T-helper 2 cell treated with Interferon-gamma antibody and Interleukin-4, amounts not matched to agents 100 ng/mL and 5 ng/mL, for 36 hours (primary cell): ENCODE measurements around the gene NUTF2. TPM values are rescaled to one million over a fixed set of nuclear protein-coding genes. Genes with fewer than 3 reads are reported as not detected.

Source experiments
- intact Hi-C: fragments of 100-400 bp; cut with micrococcal nuclease; formaldehyde crosslinking; loops from one replicate; pipeline ENCODE4 v1.15.1; 2023
- total RNA-seq: library from RNA; stranded (reverse); gene quantifications from 2 replicates; pipeline ENCODE4 v1.2.3, GENCODE V29; 2022

NUTF2 gene
- total RNA-seq: 138 and 143 TPM in 2 replicates

DNA sequence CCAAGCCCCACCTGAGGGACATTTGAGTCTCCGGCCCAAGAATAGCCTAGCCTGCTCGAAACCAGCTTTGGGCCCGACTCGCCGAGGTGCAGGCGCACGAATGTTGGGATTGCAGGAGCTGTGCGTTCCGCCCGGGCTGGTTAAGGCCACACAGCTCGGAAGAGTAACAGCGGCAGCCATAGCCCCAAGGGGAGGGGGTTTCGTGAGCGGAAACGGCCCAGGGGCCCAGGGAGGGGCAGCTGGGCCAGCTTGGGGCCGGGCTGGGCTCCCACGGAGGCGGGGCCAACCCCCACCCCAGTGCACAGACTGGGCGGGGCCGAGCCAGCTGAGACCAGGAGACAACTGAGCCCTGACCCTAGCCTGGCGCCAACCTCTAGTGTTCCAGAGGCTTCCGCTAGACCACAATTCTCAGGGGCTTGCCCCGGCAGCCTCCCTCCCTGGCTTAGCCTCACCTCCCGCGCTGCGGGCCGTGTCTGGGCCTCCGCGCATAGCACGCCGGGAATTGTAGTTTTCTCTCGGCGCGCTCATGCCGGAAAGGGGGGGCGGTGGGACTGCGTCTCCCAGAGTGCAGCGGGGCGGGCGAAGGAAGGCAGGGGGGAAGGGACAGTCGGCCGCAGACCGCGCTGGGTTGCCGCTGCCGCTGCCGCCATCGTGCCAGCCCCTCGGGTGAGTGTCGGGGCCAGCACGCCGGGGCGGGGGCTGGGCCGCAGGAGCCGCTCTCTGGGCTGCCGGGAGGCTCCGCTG, at the start of gene NUTF2:
Gene NUTF2, plus strand, starts transcription at position 614 of the 744 bp plus-strand sequence. CDS start 18,198 bp downstream, outside the sequence.
- intact Hi-C loops: loop anchor here (1.0 to 10.0 kb wide), 7 partner anchors 13 to 284 kb away; partner anchors contain the start of genes ACD, C16orf86, CTCF and EDC4

DNA sequence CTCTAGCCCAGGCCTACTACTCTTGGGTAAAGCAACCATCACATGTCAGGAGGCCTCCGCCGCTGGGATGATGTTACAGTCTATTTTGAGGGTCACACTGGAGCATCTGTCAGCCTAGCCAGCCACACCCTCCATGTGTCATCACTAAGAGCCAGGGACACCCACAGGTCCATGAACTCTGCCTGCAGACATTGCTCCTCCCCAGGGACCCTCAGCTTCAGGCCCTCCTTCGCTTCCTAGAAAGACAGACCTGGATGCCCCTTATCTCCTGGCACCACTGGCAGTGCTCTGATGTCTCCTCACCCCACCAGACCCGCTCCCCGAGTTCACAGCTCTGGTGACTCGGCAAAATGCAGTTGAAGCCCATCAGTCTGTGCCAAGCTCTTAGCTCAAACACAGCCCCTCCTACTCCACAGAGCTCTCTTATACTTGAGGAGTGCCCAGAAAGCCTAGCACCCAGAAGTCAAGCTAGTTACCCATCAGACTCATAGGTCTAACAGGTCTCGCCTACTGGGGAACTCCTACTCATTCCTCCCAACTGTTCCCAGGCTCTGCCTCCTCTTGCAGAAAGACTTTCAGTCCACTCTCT, 46.3 kb upstream of the NUTF2 start:
- intact Hi-C loops: no loop called here

DNA sequence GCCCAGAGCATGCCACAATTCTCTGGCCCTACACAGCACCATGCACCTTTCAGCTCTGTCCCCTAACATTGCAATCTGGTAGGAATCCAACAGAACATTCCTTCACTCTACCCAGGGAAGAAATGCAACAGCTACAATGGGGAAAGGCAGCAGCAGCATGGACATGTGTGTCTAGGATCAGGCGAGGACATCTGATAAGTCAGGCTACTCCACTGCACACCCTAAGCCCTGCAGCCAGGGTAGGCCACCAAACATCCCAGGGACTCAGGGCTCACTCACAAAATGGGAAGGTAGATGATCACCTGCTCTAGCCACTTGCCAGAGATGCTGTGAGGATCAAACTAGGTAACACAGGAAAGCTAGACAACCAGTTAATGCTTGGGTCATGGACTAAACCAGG, 45.5 kb upstream of the NUTF2 start:
- intact Hi-C loops: no loop called here

DNA sequence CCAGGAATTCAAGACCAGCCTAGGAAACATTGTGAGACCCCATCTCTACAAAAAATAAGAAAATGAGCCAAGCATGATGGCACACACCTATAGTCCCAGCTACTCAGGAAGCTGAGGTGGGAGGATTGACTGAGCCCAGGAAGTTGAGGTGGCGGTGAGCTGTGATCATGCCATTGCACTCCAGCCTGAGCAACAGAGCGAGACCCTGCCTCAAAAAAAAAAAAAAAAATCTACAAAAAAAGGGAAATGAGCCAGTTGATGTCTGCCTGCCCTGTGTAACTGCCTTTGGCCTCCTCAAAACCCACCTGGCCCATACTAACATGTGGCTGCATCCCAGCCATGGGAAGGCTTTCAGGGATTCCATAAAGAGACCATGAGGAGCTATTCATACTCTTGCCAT, 44.9 kb upstream of the NUTF2 start:
- intact Hi-C loops: no loop called here

DNA sequence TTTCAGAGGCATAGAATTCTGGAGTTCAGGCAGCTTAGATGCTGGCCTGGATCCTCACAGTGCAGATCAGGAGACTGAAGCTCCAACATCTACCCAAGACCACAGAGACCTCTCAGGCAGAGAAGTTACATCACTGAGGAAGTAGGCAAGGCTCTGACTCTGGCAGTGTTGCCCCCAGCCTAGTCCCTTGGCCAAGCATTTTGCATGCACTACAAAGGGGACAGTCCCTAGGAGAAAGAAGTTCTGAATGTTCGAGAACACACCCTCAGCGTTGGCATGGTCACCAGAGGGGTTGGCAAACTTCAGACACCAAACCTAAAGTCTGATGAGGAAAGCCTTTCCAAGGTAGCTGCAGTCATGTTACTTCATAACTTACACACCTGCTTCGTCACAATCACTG, 42.8 kb upstream of the NUTF2 start:
- intact Hi-C loops: no loop called here

DNA sequence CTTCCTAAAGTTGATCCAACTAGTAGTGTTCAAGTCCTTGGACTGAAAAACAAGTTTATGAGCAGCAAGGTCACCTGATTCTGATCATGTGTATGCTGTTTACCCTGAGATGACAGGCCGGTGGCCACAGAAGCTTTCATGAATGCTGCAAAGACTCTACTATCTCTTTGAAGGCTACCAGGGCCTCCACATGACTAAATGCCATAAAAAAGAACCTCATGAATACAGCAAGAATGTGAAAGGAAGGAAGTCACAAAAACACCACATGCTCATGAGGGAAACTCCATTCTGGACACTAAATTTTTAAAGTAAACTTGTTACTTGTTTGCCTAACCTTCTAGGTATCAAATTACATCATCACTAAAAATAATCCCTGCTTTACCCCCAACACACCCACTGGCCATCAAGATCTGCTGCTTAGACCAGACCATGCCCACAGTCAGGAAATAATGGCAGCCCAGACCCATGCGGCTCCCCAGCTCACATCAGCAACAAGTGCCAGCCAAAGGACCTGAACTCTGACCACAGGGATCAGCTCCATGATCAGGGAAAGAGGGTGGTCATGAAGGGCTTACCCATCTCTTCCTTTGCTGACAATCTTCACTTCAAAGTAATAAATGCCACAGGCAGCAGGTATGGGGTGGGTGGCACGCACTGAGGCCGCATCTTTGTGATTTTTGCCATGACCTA, 41.7 kb upstream of the NUTF2 start:
- intact Hi-C loops: no loop called here

DNA sequence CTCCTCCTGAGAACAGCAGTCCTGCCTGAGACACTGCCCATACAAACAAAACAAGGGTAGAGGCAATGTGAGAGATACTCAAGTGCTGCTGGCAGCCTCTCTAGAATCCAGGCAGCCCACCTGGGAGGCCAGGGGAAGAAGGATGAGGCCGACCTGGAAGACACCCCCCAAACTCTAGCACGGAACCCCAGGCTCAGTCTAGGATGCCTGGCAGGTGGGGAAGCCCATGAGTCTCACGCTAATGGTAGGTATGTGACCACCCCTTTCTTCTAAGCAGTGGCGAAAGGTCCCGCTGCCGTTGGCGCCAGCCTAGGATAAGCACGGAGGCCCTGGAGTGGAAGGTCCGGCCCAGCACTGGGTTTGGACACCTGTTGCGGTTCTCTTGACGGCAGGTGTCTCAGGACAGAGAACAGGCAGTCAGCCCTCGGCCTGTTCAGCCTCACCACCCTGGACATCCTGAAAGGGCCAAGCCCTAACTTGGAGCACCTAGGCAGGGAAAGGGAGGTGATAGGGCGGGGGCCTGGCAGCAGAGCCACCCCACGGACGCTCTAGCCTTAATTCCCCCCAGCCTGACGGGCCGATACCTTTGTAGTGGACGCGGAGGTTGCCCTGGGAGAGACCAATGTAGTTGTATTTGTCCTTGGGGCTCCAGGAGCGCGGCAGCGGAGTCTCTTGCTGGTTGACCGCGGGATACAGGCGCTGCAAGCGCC, 40.9 kb upstream of the NUTF2 start:
- intact Hi-C loops: loop anchor here (1.0 to 2.0 kb wide), 10 partner anchors 10 to 244 kb away; partner anchors contain the start of genes C16orf86, CTCF, DDX28 and DUS2

DNA sequence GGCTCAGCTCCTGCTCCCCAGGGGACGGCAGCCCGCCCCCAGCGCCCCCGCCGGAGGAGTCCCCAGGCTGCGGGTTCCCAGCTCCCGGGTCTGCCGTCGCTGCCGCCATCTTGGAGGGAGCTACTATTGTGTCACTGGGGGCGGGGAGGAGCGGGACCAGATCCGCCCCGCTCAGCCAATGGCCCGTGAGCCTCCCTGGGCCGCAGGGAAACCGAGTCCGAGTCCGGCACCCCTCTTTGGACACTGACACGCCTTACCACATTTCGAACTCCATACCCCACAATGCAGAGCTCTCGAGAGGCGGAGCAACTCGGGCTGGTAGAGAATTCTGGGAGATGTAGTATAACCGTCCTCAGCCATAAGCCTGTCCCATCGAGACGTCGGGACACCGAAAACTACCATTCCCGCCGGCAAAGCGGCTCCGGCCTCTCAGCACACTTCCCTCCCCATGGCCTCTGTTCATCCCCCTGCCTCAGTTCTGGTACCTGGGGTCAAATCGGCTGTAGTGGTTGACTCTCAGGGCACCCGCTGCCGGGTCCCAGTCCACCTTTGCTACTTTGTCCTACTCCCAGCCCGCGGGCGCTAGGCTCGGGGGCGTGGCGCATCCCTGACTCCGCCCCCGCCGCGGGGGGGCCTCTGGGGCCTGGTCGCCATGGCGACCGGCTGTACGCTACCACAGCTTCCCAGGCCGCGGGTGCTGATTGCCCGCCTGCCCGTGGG, 40.1 kb upstream of the NUTF2 start, which contains the start of the genes RANBP10 and TSNAXIP1:
Gene RANBP10, minus strand, starts transcription at position 133 of the 720 bp plus-strand sequence. Its CDS starts 24 bp downstream, at position 109.
Gene TSNAXIP1, plus strand, starts transcription at position 462 of the 720 bp plus-strand sequence. CDS start 261 bp downstream, outside the sequence.
- intact Hi-C loops: loop anchor here (1.0 to 2.0 kb wide), 10 partner anchors 10 to 244 kb away; partner anchors contain the start of genes C16orf86, CTCF, DDX28 and DUS2

DNA sequence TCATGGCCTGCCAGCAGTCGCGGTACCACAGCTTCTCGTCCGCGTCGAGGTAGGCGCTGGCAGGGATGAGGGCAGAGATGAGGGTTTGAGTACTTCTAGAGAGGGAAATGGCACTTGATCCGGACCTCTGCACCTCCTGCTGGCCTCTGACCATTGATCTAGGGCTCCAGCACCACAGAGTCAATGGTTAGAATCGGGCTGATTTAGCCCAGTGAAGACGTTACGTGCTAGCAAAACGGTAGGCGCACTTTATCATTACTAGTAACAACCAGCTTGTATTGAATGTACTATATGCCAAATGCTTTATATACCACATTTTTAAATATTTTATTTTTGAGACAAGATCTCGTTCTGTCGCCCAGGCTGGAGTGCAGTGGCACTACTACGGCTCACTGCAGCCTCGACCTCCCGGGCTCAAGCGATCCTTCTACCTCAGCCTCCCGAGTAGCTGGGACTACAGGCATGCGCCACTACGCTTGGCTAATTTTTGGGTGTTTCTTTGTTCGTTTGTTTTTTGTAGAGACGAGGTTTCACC, 39.5 kb upstream of the NUTF2 start:
- intact Hi-C loops: loop anchor here (2.0 kb wide), 4 partner anchors 26 to 140 kb away; partner anchors contain the start of genes C16orf86, EDC4 and ENKD1

DNA sequence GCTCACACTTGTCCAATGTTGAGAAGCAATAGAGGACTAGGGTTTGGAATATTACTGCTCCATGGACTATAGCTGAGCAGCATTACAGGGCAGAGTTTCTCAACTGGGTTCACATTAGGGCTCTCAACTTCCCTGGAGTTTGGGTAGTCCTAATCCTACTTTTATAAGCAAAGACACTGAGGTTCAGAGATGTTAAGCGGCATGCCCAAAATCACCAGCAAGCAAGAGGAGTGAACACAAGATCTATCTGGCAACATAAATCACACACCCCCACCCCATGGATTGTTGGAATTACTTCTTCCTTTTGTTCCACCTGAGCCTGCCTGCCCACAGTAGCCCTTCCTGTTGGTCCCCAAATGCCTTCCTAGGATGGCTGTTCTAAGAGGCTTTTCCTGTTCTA, 34.8 kb upstream of the NUTF2 start:
- intact Hi-C loops: no loop called here

DNA sequence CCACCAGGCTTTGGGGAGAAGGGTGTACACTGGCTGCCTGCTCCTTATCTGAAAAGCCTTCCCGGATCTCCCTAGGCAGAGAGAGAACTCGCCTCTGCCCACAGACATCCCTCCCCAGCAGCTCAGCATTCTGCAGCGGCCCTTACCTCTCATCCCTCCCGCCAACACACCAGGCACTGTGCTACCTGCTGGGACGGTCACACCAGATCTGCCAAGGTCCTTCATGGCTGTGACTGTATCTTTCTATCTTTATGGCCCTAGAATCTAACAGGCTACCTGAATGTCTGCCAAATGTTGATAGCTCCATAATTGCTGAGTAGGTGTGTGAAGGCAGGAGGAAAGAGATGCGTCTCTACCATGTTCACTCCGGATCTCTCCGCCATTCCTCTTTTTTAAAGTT, 32.2 kb upstream of the NUTF2 start:
- intact Hi-C loops: no loop called here

DNA sequence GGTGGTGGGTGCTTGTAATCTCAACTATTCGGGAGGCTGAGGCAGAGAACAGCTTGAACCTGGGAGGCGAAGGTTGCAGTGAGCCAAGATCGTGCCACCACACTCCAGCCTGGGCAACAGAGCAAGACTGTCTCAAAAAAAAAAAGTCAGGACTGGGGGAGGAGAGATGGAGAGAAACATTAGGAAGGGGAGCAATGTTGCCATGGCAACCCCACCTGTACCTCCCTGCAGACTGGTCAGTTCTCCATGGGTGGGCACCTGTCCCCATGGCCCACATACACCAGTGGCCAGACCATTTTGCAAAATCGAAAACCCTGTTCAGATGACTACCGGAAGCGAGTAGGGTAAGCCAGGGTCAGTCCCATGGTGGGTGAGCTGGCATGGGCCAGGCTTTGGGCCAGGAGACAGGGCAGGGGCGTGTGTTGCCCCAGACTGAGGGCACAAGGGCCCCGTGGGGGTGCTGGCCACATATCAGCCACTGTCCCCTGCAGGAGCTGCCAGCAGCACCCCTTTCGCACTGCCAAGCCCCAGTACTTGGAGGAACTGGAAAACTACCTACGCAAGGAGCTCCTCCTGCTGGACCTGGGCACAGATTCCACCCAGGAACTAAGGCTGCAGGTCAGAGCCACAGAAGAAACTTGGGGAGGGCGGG, 26.0 kb upstream of the NUTF2 start:
- intact Hi-C loops: no loop called here

DNA sequence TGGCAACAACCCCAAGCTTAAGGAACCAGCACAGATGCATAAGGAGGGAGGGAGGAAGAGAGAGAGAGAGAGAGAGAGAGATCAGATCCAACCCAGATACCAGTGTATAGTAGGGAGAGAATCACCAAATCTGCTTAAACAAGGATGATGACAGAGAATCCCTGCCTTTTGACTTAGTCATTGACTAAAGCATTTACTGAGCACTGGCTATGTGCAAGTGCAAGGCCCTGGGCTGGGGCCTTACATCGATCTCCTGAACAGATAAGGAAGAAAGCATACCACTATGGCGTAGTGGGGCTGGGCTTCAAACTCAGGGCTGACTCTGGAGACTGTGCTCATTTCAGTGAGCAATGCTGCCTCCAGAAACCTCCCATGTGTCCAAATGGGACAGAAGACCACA, 24.2 kb upstream of the NUTF2 start:
- intact Hi-C loops: no loop called here

DNA sequence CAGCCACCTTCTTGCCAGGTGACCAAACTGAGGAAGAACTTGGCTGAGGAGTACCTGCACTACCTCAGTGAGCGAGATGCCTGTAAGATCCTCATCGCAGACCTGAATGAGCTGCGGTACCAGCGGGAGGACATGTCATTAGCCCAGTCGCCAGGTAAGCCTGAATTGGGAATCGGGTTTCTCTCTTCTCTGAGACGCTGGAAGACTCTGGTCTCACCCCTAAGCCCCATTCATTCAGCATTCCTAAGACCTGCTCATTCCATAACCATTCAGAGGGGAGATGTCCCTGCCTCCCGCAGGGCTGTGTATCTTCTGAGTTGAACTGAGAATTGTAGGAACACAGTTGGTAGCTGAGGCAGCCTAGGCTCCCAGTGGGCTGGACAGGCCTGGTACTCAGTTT, 21.6 kb upstream of the NUTF2 start:
- intact Hi-C loops: no loop called here

DNA sequence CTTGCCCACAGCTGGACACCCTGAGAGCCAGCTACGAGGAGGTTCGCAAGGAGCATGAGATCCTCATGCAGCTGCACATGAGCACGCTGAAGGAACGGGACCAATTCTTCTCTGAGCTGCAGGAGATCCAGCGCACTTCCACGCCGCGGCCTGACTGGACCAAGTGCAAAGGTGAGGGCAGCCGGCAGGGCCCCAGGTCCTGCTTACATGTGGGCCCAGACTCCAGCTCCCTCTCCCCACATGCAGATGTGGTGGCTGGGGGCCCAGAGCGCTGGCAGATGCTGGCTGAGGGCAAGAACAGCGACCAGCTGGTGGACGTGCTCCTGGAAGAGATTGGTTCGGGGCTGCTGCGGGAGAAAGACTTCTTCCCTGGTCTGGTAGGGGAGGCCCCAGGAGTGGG, 20.8 kb upstream of the NUTF2 start:
- intact Hi-C loops: no loop called here

DNA sequence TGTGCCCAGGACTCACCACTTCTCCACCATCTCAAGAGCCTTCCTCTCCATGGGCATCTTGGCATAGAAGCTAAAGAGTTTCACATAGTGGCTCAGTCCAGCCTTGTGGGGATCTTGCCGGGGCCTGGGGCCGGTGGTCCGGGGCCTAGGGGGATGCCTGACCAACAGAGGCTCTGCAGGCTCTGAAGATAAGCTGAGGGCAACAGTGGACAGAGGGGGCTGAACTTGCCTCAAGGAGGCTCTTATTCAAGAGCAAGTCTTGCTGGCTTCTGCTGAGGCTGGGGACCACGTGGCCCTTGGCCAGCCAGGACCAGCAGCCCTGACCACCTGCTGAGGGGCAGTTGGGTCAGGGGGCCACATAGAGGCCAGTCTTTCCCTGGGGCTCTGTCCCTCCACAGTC, 18.1 kb upstream of the NUTF2 start:
- intact Hi-C loops: no loop called here

DNA sequence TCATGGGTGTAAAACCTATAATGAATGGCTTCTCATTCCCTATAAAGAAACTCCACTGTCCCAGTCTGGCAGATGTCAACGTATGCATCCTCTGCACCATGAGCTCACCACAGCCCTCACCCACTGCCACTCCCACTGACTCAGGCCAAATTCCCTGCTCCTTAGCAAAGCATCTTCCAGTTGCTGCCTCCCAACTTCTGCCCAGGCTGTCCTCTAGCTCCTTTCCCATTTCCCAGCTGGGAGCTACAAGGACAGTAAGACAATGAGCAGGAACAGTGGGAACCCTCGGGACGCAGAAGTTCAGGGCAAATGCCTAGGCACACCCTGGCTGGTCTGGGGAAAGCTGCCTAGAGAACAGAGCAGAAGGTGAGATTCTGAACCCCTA, 13.7 kb upstream of the NUTF2 start:
- intact Hi-C loops: loop anchor here (1.0 to 2.0 kb wide), 4 partner anchors 9 to 26 kb away; partner anchors contain the start of genes NUTF2, RANBP10, THAP11 and TSNAXIP1

DNA sequence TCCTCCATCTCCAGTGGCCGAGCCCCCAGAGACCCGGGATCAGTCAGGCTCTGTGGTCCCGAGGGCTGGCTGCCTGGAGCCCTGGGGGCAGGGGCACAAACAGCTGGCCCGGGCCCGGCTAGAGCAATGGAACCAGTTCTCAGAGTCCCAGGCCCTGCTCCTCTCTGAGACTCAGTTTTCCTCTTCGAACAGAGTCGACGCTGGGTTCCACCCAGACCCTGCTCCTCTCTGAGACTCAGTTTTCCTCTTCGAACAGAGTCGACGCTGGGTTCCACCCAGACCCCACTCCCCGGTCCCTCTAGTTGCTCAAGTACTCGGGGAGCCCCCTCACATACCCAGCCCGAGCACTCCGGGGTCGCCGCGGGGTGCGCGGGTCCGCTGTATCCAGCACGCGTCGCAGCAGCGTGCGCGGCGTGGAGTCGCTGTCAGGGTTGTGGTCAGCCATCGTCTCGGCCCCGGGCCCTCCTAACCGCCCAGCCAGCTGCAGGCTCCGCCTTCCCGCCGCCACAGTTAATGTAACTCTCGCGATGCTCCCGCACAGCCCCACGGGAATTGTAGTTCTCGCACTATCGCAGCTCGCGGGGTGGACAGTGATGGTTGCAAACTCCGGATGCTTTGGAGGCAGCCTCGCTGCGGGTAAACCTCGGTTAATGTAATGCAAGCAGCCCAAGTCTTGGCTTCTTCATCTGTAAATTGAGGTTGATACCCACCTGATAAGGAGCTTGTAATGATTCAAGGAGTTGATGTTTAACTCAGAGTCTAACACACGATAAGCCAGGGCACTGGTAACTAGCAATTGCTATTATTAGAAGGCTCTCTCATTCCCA, 13.1 kb upstream of the NUTF2 start:
- intact Hi-C loops: loop anchor here (1.0 to 2.0 kb wide), 4 partner anchors 9 to 27 kb away; partner anchors contain the start of genes NUTF2, RANBP10, THAP11 and TSNAXIP1

DNA sequence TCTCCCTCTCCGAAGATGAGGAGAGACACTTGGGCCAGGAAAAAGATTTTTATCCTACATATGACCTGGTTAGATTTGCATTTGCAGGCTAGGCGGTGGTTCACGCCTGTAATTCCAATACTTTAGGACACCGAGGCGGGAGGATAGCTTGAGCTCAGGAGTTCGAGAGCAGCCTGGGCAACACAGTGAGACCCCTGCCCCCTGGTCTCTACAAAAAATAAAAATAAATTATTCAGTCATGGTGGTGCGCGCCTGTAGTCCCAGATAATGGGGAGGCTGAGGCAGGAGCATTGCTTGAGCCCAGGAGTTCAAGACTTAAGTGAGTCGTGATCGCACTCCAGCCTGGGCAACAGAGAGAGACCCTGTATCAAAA, 12.5 kb upstream of the NUTF2 start:
- intact Hi-C loops: no loop called here
